ENCODE measurements around the gene ADCY5.

DNA sequence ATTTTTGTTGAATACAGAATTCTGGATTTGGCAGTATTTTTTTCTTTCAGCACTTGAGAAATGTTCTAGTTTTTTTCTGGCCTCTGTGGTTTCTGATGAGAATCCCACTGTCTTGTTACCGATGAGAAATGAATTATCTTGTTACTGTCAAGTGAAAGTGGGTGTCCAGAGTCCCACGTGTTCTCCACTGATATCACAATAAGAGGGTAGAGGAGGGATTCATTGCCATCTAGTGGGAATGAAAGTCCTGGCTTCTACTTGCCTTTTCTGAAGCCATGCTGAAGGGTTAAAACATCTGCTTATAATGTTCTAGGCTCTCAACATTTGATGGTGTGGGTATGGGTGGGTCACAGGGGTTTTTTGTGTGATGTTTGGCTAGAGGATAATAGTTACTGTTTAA, 181.1 kb downstream of the ADCY5 start:
- TF ChIP-seq, protein P1, sequence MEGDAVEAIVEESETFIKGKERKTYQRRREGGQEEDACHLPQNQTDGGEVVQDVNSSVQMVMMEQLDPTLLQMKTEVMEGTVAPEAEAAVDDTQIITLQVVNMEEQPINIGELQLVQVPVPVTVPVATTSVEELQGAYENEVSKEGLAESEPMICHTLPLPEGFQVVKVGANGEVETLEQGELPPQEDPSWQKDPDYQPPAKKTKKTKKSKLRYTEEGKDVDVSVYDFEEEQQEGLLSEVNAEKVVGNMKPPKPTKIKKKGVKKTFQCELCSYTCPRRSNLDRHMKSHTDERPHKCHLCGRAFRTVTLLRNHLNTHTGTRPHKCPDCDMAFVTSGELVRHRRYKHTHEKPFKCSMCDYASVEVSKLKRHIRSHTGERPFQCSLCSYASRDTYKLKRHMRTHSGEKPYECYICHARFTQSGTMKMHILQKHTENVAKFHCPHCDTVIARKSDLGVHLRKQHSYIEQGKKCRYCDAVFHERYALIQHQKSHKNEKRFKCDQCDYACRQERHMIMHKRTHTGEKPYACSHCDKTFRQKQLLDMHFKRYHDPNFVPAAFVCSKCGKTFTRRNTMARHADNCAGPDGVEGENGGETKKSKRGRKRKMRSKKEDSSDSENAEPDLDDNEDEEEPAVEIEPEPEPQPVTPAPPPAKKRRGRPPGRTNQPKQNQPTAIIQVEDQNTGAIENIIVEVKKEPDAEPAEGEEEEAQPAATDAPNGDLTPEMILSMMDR (IDR thresholded peaks at IDR 0.05): no peak
- TF ChIP-seq POLR2AphosphoS5 (IDR thresholded peaks at IDR 0.05): no peak
- TF ChIP-seq POLR2A (IDR thresholded peaks at IDR 0.05): no peak
- TF ChIP-seq EP300 (IDR thresholded peaks at IDR 0.05): no peak
